Stomach (tissue), 4 donors: Measurements from ENCODE around the gene HECW1.

Experiments used
- POLR2A ChIP-seq, 4 donors: fragments of 450-650 bp; IDR thresholded peaks; one replicate each; pipeline ENCODE4 v1.6.1; 2016; ENCODE audit warnings: antibody characterized with exemption in 4 of 4, control low read depth in 2 of 4, mild to moderate bottlenecking in 1 of 4, moderate library complexity in 1 of 4
- TF ChIP-seq, protein P1 (sequence below), 7 experiments: fragments of 450-650 bp in 4 of 7; fragments of 200-600 bp in 3 of 7; sonication (generic) in 3 of 7; IDR thresholded peaks; one replicate each; pipeline ENCODE4 v1.5.1; 2016 to 2019; ENCODE audit warnings: antibody characterized with exemption in 7 of 7, control low read depth in 2 of 7, mild to moderate bottlenecking in 1 of 7

DNA sequence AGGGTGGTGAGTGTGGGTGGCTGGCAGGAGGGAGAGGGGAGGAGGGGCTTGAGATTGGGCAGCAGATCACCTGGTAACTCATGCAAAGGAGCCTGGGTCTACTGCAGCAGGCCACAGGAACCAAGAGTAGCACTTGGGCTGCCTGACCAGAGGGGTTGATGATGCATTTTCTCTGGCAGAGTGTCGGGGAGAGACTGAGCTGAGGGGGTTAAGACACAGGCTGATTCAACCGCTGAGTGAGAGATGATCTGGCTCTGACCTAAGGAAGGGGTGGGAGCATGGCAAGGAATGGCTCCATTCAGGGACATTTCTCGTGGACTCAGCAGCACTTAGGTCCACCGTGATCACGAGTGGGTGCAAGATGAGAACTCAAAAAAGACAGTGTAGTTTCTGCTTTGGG is 355.0 kb downstream of the HECW1 start:
- TF ChIP-seq, protein P1, sequence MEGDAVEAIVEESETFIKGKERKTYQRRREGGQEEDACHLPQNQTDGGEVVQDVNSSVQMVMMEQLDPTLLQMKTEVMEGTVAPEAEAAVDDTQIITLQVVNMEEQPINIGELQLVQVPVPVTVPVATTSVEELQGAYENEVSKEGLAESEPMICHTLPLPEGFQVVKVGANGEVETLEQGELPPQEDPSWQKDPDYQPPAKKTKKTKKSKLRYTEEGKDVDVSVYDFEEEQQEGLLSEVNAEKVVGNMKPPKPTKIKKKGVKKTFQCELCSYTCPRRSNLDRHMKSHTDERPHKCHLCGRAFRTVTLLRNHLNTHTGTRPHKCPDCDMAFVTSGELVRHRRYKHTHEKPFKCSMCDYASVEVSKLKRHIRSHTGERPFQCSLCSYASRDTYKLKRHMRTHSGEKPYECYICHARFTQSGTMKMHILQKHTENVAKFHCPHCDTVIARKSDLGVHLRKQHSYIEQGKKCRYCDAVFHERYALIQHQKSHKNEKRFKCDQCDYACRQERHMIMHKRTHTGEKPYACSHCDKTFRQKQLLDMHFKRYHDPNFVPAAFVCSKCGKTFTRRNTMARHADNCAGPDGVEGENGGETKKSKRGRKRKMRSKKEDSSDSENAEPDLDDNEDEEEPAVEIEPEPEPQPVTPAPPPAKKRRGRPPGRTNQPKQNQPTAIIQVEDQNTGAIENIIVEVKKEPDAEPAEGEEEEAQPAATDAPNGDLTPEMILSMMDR (IDR thresholded peaks at IDR 0.05), result no peak
- no peak for TF ChIP-seq POLR2A (IDR thresholded peaks at IDR 0.05)
